ENCODE data around the gene CEP192.
A peak's percentile ranks its signal among the peaks of the same experiment; 100 is the strongest.
"Not testable (repeated sequence)": the region's sequence is repeated elsewhere in the genome, so short reads cannot be mapped to it uniquely, and the experiment has no call there.

Gene CEP192, protein sequence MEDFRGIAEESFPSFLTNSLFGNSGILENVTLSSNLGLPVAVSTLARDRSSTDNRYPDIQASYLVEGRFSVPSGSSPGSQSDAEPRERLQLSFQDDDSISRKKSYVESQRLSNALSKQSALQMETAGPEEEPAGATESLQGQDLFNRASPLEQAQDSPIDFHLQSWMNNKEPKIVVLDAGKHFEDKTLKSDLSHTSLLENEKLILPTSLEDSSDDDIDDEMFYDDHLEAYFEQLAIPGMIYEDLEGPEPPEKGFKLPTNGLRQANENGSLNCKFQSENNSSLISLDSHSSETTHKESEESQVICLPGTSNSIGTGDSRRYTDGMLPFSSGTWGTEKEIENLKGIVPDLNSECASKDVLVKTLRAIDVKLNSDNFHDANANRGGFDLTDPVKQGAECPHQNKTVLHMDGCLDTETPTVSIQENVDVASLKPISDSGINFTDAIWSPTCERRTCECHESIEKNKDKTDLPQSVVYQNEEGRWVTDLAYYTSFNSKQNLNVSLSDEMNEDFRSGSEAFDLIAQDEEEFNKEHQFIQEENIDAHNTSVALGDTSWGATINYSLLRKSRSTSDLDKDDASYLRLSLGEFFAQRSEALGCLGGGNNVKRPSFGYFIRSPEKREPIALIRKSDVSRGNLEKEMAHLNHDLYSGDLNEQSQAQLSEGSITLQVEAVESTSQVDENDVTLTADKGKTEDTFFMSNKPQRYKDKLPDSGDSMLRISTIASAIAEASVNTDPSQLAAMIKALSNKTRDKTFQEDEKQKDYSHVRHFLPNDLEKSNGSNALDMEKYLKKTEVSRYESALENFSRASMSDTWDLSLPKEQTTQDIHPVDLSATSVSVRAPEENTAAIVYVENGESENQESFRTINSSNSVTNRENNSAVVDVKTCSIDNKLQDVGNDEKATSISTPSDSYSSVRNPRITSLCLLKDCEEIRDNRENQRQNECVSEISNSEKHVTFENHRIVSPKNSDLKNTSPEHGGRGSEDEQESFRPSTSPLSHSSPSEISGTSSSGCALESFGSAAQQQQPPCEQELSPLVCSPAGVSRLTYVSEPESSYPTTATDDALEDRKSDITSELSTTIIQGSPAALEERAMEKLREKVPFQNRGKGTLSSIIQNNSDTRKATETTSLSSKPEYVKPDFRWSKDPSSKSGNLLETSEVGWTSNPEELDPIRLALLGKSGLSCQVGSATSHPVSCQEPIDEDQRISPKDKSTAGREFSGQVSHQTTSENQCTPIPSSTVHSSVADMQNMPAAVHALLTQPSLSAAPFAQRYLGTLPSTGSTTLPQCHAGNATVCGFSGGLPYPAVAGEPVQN (N-terminal part only)

DNA sequence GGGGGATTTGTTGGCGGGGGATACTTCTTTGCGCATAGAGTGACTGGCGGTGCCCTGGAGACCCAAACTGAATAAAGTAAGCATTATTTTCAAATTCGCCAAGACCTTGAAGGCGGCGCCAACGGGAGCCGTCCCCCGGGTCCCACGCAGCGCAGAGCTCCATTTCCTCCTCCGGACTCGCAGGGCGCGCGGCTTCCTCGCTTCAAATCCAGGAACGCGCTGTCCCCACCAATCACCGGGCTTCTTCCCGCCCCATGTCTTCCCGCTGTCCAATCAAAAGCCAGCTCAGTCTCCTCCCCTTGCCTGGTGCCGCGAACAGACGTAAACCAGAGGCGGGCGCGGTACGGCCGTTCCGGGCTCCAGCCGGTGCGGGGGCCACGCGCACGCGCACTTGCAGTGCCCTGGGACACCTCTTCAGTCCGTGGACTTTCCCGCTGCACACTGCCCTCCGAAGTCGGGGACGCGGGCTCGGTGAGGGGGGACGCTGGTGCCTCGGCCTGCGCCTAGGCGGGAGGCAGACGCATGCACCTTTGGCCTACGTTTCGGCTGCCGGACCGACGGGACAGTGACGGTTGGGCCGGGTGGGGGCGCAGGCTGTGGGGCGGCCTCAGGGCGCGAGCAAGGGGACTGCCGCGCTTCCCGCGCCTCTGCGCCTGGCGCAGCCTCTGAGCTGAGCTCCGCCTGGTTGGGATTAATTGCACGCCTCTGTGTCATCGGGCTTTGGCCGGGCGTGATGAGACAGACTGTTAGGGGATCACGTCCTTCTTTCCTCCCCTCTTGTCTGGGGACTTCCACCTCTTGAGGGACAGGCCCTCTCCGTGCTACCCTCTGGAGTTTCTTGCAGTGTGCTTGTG, at the start of gene CEP192:
TSS of gene CEP192 (plus strand) at position 396 of the 854 bp plus-strand sequence. CDS start 8,063 bp downstream, outside the sequence.
- DNase-seq = peak; percentile 99

- no peak for DNase-seq
These were observed 47.9 kb upstream of the CEP192 start for GRCh38 chr18:12943215-12943614.

- no peak for DNase-seq
These were observed 46.5 kb upstream of the CEP192 start for GRCh38 chr18:12944709-12945108.

- peak; percentile 89 for DNase-seq
These were observed 44.4 kb upstream of the CEP192 start for GRCh38 chr18:12946549-12947284.

DNA sequence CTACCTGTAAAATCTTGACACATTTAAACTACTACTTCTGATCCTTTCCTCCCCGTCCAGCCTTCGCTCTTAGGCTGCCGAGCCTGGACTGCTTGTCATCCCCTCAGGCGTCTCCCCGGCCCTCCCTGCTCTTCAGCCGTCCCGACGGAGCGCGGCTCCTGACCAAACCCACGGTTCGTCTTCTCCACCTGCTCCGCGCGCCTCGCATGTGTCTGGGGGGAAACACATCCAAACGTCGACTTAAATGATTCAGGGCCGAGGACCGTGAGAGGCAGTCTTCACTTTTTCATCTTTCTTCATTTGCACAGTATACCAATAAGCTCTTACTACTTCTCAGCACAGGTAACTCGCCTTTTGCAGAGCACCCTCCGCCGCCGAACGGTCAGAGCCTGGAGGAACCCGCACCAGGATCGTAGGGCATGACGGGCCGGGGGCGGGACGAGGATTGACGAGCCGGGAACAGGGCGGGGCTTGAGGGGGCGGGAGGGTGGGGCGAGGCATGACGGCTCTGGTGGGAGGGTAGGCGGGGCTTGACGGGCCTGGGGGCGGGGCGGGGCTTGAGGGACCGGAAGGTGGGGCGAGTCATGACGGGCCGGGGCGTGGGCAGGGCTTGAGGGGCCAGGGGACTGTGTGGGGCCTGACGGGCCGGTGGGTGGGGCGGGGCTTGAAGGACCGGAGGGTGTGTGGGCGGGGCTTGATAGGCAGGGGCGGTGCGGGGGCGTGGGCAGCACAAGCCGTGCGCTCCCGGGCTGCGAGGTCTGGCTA, 43.7 kb upstream of the CEP192 start, which contains the start of gene SEH1L:
TSS of gene SEH1L (plus strand) at position 727 of the 765 bp plus-strand sequence. CDS start 111 bp downstream, outside the sequence.
- DNase-seq = peak; percentile 99

GRCh38 chr18:12948050-12948804, 42.9 kb upstream of the CEP192 start:
- DNase-seq = peak; percentile 97

DNA sequence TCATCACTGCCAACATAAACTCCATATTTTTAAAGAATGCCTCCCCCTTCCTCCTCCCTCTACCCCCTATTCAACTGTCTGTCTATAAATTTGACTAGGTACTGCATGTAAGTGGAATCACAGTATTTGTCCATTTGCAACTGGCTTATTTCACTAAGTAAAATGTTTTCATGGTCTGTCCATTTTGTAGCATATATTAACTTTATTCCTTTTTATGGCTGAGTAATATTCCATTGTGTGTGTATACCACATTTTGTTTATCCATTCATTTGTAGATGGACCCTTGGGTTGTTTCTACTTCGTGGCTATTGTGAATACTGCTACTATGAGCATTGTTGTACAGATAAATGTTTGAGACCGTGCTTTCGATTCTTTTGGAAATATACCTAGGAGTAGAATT, 32.7 kb upstream of the CEP192 start:
- DNase-seq = no peak

DNA sequence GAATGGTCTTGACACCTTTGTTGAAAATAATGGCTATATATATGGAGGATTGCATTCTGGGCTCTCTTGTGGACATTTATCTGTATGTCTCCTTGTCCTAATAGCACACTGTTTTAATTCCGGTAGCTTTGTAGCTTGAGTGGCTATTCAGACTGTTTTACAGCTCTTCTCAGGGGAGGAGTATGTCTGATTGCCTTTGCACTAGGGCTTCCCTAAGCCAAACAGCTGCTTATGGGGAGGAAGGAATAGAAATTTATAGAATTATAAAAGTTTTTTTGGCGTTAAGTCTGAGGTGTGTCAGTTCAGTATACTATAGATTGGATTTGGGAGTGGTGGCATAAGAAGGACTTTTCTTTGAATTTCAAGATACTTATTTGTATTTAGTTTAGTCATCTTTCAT, 30.8 kb upstream of the CEP192 start:
- DNase-seq = no peak

- no peak for DNase-seq
These were observed 30.2 kb upstream of the CEP192 start for GRCh38 chr18:12960853-12961397.

- no peak for DNase-seq
These were observed 28.1 kb upstream of the CEP192 start for GRCh38 chr18:12963069-12963468.

- DNase-seq = no peak
These were observed 23.0 kb upstream of the CEP192 start for GRCh38 chr18:12968115-12968514.

- no peak for DNase-seq
These were observed 22.5 kb upstream of the CEP192 start for GRCh38 chr18:12968619-12969018.

GRCh38 chr18:12973562-12974213, 17.5 kb upstream of the CEP192 start:
- no peak for DNase-seq

- DNase-seq = no peak
These were observed 15.7 kb upstream of the CEP192 start for GRCh38 chr18:12975488-12975887.

DNA sequence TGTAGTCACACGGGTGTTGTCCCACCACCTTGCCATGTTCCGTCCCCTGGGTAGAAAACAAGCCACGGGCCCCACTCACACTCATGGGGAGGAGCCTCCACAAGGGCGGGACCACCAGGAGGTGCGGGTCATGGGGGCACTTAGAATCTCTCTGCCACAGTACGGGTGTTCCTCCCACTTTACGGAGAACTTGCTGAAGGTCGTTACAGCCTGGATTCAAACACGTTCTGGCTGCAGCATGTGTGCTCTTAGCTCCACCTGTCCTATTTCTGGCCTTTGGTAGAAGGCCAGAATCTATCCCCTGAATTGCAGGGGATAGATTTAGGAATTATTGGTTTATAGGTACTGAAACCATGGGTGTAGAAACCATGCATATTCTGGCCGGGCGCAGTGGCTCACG, 14.9 kb upstream of the CEP192 start:
- no peak for DNase-seq

GRCh38 chr18:12980065-12980464, 11.1 kb upstream of the CEP192 start:
- DNase-seq = not testable (repeated sequence)

DNA sequence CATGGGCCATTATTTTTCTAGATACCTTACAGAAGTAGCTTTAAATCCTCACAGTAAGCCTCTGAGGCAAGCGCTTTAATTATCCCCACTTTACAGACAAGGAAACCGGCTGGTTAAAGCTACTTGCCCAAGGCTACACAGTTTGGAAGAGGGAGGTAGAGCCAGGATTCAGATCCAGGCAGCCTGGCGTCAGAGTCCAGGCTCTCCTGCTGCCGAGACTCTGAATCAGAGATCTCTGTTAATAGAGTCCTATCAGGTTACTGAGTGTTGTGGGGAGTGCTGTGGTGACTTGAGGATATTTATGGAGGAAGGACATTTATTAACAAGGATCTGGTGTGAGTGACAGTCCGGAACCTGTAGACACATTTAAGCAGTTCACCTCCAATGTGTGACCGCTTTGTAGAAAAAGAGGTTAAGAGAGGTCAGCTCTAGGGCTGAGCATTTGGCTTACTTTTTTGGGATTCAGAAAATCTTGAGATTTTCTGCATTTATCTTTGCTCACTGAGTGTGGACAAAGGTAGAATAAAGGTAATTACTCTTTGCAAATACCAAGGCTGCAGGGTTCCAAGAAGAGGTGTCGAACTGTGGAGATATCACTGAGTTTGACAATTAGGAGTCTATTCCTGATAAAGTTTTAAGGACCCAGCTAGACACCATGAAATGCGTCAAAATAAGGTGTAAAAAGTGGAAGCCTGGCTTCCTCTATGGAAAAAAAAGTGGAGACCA, 1.6 kb upstream of the CEP192 start:
- DNase-seq = peak; percentile 58

DNA sequence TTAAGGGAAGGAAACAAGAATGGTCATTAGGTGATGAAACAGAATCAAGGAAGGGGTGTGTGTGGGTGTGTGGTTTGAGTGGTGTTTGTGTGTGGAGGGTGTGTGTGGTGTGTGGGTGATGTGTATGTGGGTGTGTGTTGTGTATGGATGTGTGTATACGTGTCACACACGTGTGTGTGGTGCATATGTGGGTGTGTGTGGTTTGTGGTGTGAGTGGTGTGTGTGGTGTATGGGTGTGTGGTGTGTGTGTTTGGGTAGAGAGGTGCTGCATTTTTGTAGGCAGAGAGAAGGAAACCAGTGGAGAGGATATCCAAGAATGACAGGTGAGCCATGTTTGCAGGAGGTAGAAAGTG, 1.1 kb upstream of the CEP192 start:
- no peak for DNase-seq
